Measurements from ENCODE around the gene STAMBPL1.

STAMBPL1 gene

GRCh38 chr10:88938938-88939337 lies 58.9 kb downstream of the STAMBPL1 start:
- in situ Hi-C loops (cut with MboI; ENCODE audit: low pct_unique_long_range_greater_than_20kb, low sequenced_read_pairs, unreplicated experiment), result loop anchor here (5.0 kb wide), 1 partner anchor 273 kb away; no protein-coding TSS in a partner anchor
- DNase-seq (ENCODE audit: low spot score), result no peak
- no peak for TF ChIP-seq CTCF (IDR thresholded peaks at IDR 0.05; ENCODE audit: extremely low read depth, insufficient read depth, missing control alignments)

DNA sequence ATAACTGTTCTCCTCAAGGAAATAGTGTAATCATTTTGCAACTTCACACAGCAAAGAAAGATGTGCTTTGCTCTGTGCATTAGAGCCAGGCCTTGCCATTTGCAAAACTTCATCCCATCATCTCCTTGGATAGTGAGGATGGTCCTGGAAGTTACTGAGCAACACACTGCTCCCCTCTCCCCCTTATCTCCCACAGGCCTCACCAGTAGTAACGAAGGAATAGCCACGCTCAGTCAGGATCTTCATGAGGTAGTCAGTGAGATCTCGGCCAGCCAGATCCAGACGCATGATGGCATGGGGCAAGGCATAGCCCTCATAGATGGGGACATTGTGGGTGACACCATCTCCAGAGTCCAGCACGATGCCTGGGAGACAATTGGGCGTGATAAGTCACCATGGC lies 61.0 kb downstream of the STAMBPL1 start:
- TF ChIP-seq CTCF (IDR thresholded peaks at IDR 0.05; ENCODE audit: extremely low read depth, insufficient read depth, missing control alignments), result no peak
- no peak for DNase-seq (ENCODE audit: low spot score)
- in situ Hi-C loops (cut with MboI; ENCODE audit: low pct_unique_long_range_greater_than_20kb, low sequenced_read_pairs, unreplicated experiment), result loop anchor here (5.0 to 10.0 kb wide), 2 partner anchors 41 to 74 kb away; no protein-coding TSS in a partner anchor

DNA sequence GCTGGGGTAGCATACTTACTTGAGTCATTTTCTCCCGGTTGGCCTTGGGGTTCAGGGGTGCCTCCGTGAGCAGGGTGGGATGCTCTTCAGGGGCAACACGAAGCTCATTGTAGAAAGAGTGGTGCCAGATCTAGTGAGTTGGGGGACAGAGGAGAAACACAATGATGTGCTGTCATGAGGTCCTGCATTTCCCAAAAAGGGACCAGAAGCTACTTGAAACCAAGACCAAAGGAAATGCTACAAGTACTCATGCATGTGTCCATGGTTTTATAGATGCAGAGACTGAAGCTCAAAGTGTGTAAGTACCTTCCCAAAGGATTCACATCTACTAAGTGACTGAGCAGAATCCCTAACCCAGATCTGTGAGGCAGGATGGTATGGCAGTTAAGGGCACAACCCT lies 63.7 kb downstream of the STAMBPL1 start:
- no peak for TF ChIP-seq CTCF (IDR thresholded peaks at IDR 0.05; ENCODE audit: extremely low read depth, insufficient read depth, missing control alignments)
- no peak for DNase-seq (ENCODE audit: low spot score)
- in situ Hi-C loops (cut with MboI; ENCODE audit: low pct_unique_long_range_greater_than_20kb, low sequenced_read_pairs, unreplicated experiment), result loop anchor here (5.0 to 10.0 kb wide), 2 partner anchors 39 to 71 kb away; no protein-coding TSS in a partner anchor

GRCh38 chr10:88944813-88945212 lies 64.8 kb downstream of the STAMBPL1 start:
- DNase-seq (ENCODE audit: low spot score), result peak; percentile 9
- TF ChIP-seq CTCF (IDR thresholded peaks at IDR 0.05; ENCODE audit: extremely low read depth, insufficient read depth, missing control alignments), result no peak

DNA sequence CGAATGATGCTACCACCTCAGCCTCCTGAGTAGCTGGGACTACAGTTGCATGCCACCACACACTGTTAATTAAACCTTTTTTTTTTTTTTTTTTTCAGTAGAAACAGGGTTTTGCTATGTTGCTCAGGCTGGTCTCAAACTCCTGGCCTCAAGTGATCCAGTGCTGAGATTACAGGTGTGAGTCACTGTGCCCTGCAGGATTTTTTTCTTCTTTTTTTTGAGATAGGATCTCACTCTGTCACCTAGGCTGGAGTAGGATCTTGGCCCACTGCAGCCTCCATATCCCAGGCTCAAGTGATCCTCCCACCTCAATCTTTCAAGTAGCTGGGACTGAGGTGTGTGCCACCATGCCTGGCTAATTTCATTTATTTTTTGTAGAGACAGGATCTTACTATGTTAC lies 66.2 kb downstream of the STAMBPL1 start:
- in situ Hi-C loops (cut with MboI; ENCODE audit: low pct_unique_long_range_greater_than_20kb, low sequenced_read_pairs, unreplicated experiment), result loop anchor here (10.0 kb wide), 1 partner anchor 69 kb away; no protein-coding TSS in a partner anchor

More at GRCh38 chr10:88944813-88945212, 64.8 kb downstream of the STAMBPL1 start:
- in situ Hi-C loops (cut with MboI; ENCODE audit: low pct_unique_long_range_greater_than_20kb, low sequenced_read_pairs, unreplicated experiment), result loop anchor here (5.0 to 10.0 kb wide), 2 partner anchors 37 to 70 kb away; no protein-coding TSS in a partner anchor

GRCh38 chr10:88946965-88947590 lies 67.0 kb downstream of the STAMBPL1 start:
- TF ChIP-seq CTCF (IDR thresholded peaks at IDR 0.05; ENCODE audit: extremely low read depth, insufficient read depth, missing control alignments), result no peak
- in situ Hi-C loops (cut with MboI; ENCODE audit: low pct_unique_long_range_greater_than_20kb, low sequenced_read_pairs, unreplicated experiment), result loop anchor here (10.0 kb wide), 1 partner anchor 68 kb away; no protein-coding TSS in a partner anchor
- no peak for DNase-seq (ENCODE audit: low spot score)

More for the DNA sequence above, 66.2 kb downstream of the STAMBPL1 start:
- no peak for TF ChIP-seq CTCF (IDR thresholded peaks at IDR 0.05; ENCODE audit: extremely low read depth, insufficient read depth, missing control alignments)
- DNase-seq (ENCODE audit: low spot score), result no peak
